Glutamatergic neuron (in vitro differentiated cells): ENCODE results near the gene PIGU. TPM values are rescaled to one million over a fixed set of nuclear protein-coding genes. Genes with fewer than 3 reads are reported as not detected.

Experiments used
- DNase-seq: peaks from one replicate; pipeline ENCODE4 v3.0.0; 2022
- H3K27ac Mint-ChIP-seq: one replicate; pipeline ENCODE4 v1.8.0; 2020; ENCODE audit warnings: mild to moderate bottlenecking, mixed read lengths, inconsistent platforms; ENCODE audit not compliant: unreplicated experiment
- H3K27me3 Mint-ChIP-seq: one replicate; pipeline ENCODE4 v1.8.0; 2020; ENCODE audit warnings: mild to moderate bottlenecking, moderate library complexity, mixed read lengths, inconsistent platforms; ENCODE audit not compliant: unreplicated experiment
- H3K36me3 Mint-ChIP-seq: one replicate; pipeline ENCODE4 v1.8.0; 2020; ENCODE audit warnings: mild to moderate bottlenecking, mixed read lengths, inconsistent platforms; ENCODE audit not compliant: unreplicated experiment
- H3K4me1 Mint-ChIP-seq: one replicate; pipeline ENCODE4 v1.8.0; 2020; ENCODE audit warnings: mild to moderate bottlenecking, low read depth, mixed read lengths, inconsistent platforms; ENCODE audit not compliant: unreplicated experiment
- H3K4me3 Mint-ChIP-seq: one replicate; pipeline ENCODE4 v1.8.0; 2020; ENCODE audit warnings: mild to moderate bottlenecking, mixed read lengths, inconsistent platforms; ENCODE audit not compliant: unreplicated experiment
- H3K9me3 Mint-ChIP-seq: one replicate; pipeline ENCODE4 v1.8.0; 2020; ENCODE audit warnings: mild to moderate bottlenecking, moderate library complexity, mixed read lengths, inconsistent platforms; ENCODE audit not compliant: unreplicated experiment
- CTCF ChIP-seq: fragments of 200-600 bp; sonication (generic); IDR thresholded peaks from one replicate; pipeline ENCODE4 v1.5.0; 2021; ENCODE audit not compliant: partially characterized antibody, unreplicated experiment
- total RNA-seq: library from RNA; stranded (reverse); fragmentation: NEBNext Ultra II Directional; extraction: Animal tissue kit (Norgen Biotek cat#: 25700); gene quantifications from one replicate; pipeline ENCODE4 v1.2.1, GENCODE V29; 2021; ENCODE audit not compliant: unreplicated experiment

PIGU gene
- total RNA-seq, 1 donor from 2014 or later = 19.4 TPM

GRCh38 chr20:34512955-34513419, 163.9 kb downstream of the PIGU start:
- H3K27ac Mint-ChIP-seq = no peak overlapping the region
- DNase-seq = no peak
- H3K4me1 Mint-ChIP-seq = peaks cover 11% of the 10 kb centered on the region
- H3K27me3 Mint-ChIP-seq = peaks cover 7% of the 10 kb centered on the region
- TF ChIP-seq CTCF = no peak
- H3K4me3 Mint-ChIP-seq = no peak overlapping the region
- no peaks in the 10 kb centered on the region for H3K36me3 Mint-ChIP-seq
- peaks cover 15% of the 10 kb centered on the region for H3K9me3 Mint-ChIP-seq

- no peak for TF ChIP-seq CTCF
- peaks cover 14% of the 10 kb centered on the region for H3K9me3 Mint-ChIP-seq
- no peak overlapping the region for H3K27ac Mint-ChIP-seq
- H3K27me3 Mint-ChIP-seq = peaks cover 7% of the 10 kb centered on the region
- no peak for DNase-seq
- H3K4me1 Mint-ChIP-seq = peaks cover 11% of the 10 kb centered on the region
- no peaks in the 10 kb centered on the region for H3K36me3 Mint-ChIP-seq
- no peak overlapping the region for H3K4me3 Mint-ChIP-seq
Observed at GRCh38 chr20:34512266-34512954, 164.5 kb downstream of the PIGU start.

GRCh38 chr20:34511891-34512265, 165.0 kb downstream of the PIGU start:
- peaks cover 11% of the 10 kb centered on the region for H3K4me1 Mint-ChIP-seq
- H3K4me3 Mint-ChIP-seq = no peak overlapping the region
- peaks cover 14% of the 10 kb centered on the region for H3K9me3 Mint-ChIP-seq
- H3K27me3 Mint-ChIP-seq = peaks cover 7% of the 10 kb centered on the region
- no peaks in the 10 kb centered on the region for H3K36me3 Mint-ChIP-seq
- no peak for DNase-seq
- TF ChIP-seq CTCF = no peak
- H3K27ac Mint-ChIP-seq = no peak overlapping the region

GRCh38 chr20:34510575-34510974, 166.3 kb downstream of the PIGU start:
- DNase-seq = no peak
- H3K4me3 Mint-ChIP-seq = no peak overlapping the region
- H3K9me3 Mint-ChIP-seq = peaks cover 5% of the 10 kb centered on the region
- H3K36me3 Mint-ChIP-seq = no peaks in the 10 kb centered on the region
- H3K27ac Mint-ChIP-seq = no peak overlapping the region
- peaks cover 11% of the 10 kb centered on the region for H3K4me1 Mint-ChIP-seq
- no peak for TF ChIP-seq CTCF
- H3K27me3 Mint-ChIP-seq = no peaks in the 10 kb centered on the region

Other genes starting within 250 kb of the PIGU start
- 185 TPM for gene DYNLRB1, start 160.7 kb downstream of the PIGU start, total RNA-seq
- 143 TPM for gene MAP1LC3A, start 118.4 kb downstream of the PIGU start, total RNA-seq
- gene TP53INP2, start 27.3 kb upstream of the PIGU start, total RNA-seq = 178 TPM
- 45.6 TPM for gene NCOA6, start 148.6 kb upstream of the PIGU start, total RNA-seq
- 81.9 TPM for gene GGT7, start 195.8 kb upstream of the PIGU start, total RNA-seq
- gene ACSS2, start 199.5 kb upstream of the PIGU start, total RNA-seq = 53.3 TPM